Uterus (tissue), 2 donors: Measurements from ENCODE around the gene DHRS4L2.
"Not testable (repeated sequence)": the region's sequence is repeated elsewhere in the genome, so short reads cannot be mapped to it uniquely, and the experiment has no call there.

Experiments
- POLR2A ChIP-seq, 2 donors: fragments of 450-650 bp; IDR thresholded peaks; one replicate each; pipeline ENCODE4 v1.6.1; 2016; ENCODE audit warnings: antibody characterized with exemption in 2 of 2, mild to moderate bottlenecking in 1 of 2, moderate library complexity in 1 of 2
- TF ChIP-seq, protein P1 (sequence below), 4 experiments: fragments of 200-600 bp in 2 of 4; fragments of 450-650 bp in 2 of 4; sonication (generic) in 2 of 4; IDR thresholded peaks; one replicate each; pipeline ENCODE4 v1.5.1; 2016 to 2019; ENCODE audit warnings: antibody characterized with exemption in 4 of 4, mild to moderate bottlenecking in 2 of 4, moderate library complexity in 1 of 4

DNA sequence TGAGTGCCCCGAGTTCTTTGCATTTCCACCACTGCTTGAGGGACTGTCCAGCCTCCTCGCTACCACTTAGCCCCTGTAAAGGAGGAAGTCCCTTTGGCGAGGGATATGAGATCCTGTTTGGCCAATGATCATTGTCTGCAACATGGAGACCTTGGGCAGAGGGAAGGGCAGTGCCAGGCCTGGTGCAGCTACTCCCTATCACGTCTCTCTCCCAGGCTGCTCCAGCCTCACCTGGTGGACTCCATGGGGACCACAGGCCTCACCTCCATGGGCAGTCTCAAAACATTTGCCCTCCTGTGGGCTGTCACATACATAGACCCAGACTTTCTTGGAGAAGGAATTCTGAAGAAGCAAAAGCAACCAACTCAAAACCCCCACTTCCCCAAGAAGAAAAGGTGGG, 47.0 kb downstream of the DHRS4L2 start:
- TF ChIP-seq POLR2A (IDR thresholded peaks at IDR 0.05) = not testable (repeated sequence)
- TF ChIP-seq, protein P1, sequence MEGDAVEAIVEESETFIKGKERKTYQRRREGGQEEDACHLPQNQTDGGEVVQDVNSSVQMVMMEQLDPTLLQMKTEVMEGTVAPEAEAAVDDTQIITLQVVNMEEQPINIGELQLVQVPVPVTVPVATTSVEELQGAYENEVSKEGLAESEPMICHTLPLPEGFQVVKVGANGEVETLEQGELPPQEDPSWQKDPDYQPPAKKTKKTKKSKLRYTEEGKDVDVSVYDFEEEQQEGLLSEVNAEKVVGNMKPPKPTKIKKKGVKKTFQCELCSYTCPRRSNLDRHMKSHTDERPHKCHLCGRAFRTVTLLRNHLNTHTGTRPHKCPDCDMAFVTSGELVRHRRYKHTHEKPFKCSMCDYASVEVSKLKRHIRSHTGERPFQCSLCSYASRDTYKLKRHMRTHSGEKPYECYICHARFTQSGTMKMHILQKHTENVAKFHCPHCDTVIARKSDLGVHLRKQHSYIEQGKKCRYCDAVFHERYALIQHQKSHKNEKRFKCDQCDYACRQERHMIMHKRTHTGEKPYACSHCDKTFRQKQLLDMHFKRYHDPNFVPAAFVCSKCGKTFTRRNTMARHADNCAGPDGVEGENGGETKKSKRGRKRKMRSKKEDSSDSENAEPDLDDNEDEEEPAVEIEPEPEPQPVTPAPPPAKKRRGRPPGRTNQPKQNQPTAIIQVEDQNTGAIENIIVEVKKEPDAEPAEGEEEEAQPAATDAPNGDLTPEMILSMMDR (IDR thresholded peaks at IDR 0.05) = not testable (repeated sequence)
